DMS 273 (cell line): Measurements from ENCODE around the gene FAM120A.
"Not testable (repeated sequence)": the region's sequence is repeated elsewhere in the genome, so short reads cannot be mapped to it uniquely, and the experiment has no call there.

Experiments
- DNase-seq: peaks from one replicate; lab custom pipeline; 2025; ENCODE audit not compliant: unreplicated experiment; lab: John Stamatoyannopoulos, UW

FAM120A gene

GRCh38 chr9:93450945-93451815 is at the start of gene FAM120A:
TSS of gene FAM120A (plus strand) at chr9:93451685. CDS start at chr9:93451916, 231 bp downstream.
- DNase-seq, result peak; percentile 91

GRCh38 chr9:93406371-93406770 is 45.1 kb upstream of the FAM120A start:
- no peak for DNase-seq

GRCh38 chr9:93413530-93413929 is 38.0 kb upstream of the FAM120A start:
- DNase-seq, result no peak

- DNase-seq, result no peak
Measured at GRCh38 chr9:93415176-93415690, 36.3 kb upstream of the FAM120A start.

- DNase-seq, result no peak
Measured at GRCh38 chr9:93416530-93417235, 34.8 kb upstream of the FAM120A start.

- no peak for DNase-seq
Measured at GRCh38 chr9:93417538-93417937, 33.9 kb upstream of the FAM120A start.

GRCh38 chr9:93419023-93419422 is 32.5 kb upstream of the FAM120A start:
- DNase-seq, result no peak

GRCh38 chr9:93422977-93423616 is 28.4 kb upstream of the FAM120A start:
- no peak for DNase-seq

GRCh38 chr9:93427655-93428379 is 23.7 kb upstream of the FAM120A start:
- no peak for DNase-seq

GRCh38 chr9:93431539-93432105 is 19.9 kb upstream of the FAM120A start:
- no peak for DNase-seq

- DNase-seq, result no peak
Measured at GRCh38 chr9:93432964-93433363, 18.5 kb upstream of the FAM120A start.

GRCh38 chr9:93434056-93434455 is 17.4 kb upstream of the FAM120A start:
- DNase-seq, result no peak

GRCh38 chr9:93435386-93435785 is 16.1 kb upstream of the FAM120A start:
- DNase-seq, result no peak

- no peak for DNase-seq
Measured at GRCh38 chr9:93436218-93436617, 15.3 kb upstream of the FAM120A start.

- no peak for DNase-seq
Measured at GRCh38 chr9:93436655-93437407, 14.7 kb upstream of the FAM120A start.

GRCh38 chr9:93437996-93438395 is 13.5 kb upstream of the FAM120A start:
- peak; percentile 37 for DNase-seq

- not testable (repeated sequence) for DNase-seq
Measured at GRCh38 chr9:93439301-93439700, 12.2 kb upstream of the FAM120A start.

- no peak for DNase-seq
Measured at GRCh38 chr9:93440896-93441580, 10.4 kb upstream of the FAM120A start.

GRCh38 chr9:93446073-93446472 is 5.4 kb upstream of the FAM120A start:
- no peak for DNase-seq
